ENCODE measurements around the gene CHDH.

DNA sequence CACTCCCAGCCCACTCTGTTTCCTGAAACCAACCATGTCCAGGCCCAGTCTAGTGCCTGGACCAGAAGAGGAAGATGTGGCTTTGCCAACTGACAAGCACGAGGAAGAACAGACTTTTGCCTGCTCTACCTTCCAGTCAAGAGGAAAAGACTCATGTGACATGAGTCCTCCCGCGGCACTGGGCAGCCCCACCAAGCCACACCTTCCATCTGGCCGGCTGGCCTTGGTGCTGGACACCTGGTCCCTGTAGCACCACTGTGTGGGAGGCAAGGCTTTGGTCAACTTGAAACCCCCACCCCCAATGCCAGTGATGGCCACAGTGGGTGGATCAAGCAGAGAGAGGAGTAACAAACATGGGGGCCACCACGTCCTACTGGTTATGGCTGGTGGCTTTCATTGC is 12.5 kb downstream of the CHDH start:
- TF ChIP-seq, protein P1, sequence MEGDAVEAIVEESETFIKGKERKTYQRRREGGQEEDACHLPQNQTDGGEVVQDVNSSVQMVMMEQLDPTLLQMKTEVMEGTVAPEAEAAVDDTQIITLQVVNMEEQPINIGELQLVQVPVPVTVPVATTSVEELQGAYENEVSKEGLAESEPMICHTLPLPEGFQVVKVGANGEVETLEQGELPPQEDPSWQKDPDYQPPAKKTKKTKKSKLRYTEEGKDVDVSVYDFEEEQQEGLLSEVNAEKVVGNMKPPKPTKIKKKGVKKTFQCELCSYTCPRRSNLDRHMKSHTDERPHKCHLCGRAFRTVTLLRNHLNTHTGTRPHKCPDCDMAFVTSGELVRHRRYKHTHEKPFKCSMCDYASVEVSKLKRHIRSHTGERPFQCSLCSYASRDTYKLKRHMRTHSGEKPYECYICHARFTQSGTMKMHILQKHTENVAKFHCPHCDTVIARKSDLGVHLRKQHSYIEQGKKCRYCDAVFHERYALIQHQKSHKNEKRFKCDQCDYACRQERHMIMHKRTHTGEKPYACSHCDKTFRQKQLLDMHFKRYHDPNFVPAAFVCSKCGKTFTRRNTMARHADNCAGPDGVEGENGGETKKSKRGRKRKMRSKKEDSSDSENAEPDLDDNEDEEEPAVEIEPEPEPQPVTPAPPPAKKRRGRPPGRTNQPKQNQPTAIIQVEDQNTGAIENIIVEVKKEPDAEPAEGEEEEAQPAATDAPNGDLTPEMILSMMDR (IDR thresholded peaks at IDR 0.05), result no peak
- TF ChIP-seq POLR2A (IDR thresholded peaks at IDR 0.05), result no peak
